Fibroblast of lung (primary cell): Measurements from ENCODE around the gene KIF2A. TPM values are rescaled to one million over a fixed set of nuclear protein-coding genes. Genes with fewer than 3 reads are reported as not detected.

Experiments
- DNase-seq, 2 donors: peaks; one replicate each; pipeline versions ENCODE4 v3.0.0 to v3.0.0-alpha.2; 2010; ENCODE audit warnings: low read depth in 2 of 2
- H2AFZ ChIP-seq: 2 replicates; pipeline ENCODE4 v1.5.1; 2012; ENCODE audit warnings: low read length, control low read depth, inconsistent platforms
- H3K27ac ChIP-seq: 2 replicates; pipeline ENCODE4 v1.5.1; 2011; ENCODE audit warnings: low read length, control low read depth; ENCODE audit not compliant: insufficient read depth
- H3K27me3 ChIP-seq: 2 replicates; pipeline ENCODE4 v1.5.1; 2011; ENCODE audit warnings: mild to moderate bottlenecking, low read length; ENCODE audit not compliant: control insufficient read depth, insufficient read depth
- H3K36me3 ChIP-seq: 2 replicates; pipeline ENCODE4 v1.5.1; 2011; ENCODE audit warnings: low read length; ENCODE audit not compliant: control insufficient read depth, insufficient read depth
- H3K4me1 ChIP-seq: 2 replicates; pipeline ENCODE4 v1.5.1; 2011; ENCODE audit warnings: low read length; ENCODE audit not compliant: control insufficient read depth, insufficient read depth; ENCODE audit errors: extremely low read depth
- H3K4me2 ChIP-seq: 2 replicates; pipeline ENCODE4 v1.5.1; 2011; ENCODE audit warnings: low read length, control low read depth; ENCODE audit not compliant: insufficient read depth; ENCODE audit errors: extremely low read depth
- H3K4me3 ChIP-seq, 4 experiments: fragments of 200-600 bp in 1 of 4; sonication (generic) in 1 of 4; replicated peaks in 1 of 4; 2 replicates each; pipeline ENCODE4 v1.5.1; 2011 to 2016; ENCODE audit warnings: low read length in 4 of 4, low read depth in 3 of 4, mild to moderate bottlenecking in 3 of 4, control low read depth in 2 of 4, inconsistent platforms in 1 of 4, mixed read lengths in 1 of 4; ENCODE audit not compliant: insufficient read depth in 1 of 4; ENCODE audit errors: control extremely low read depth in 1 of 4
- H3K79me2 ChIP-seq: 2 replicates; pipeline ENCODE4 v1.5.1; 2012; ENCODE audit warnings: mild to moderate bottlenecking, low read length, inconsistent platforms; ENCODE audit not compliant: control insufficient read depth, insufficient read depth
- H3K9ac ChIP-seq: 2 replicates; pipeline ENCODE4 v1.5.1; 2011; ENCODE audit warnings: mild to moderate bottlenecking, low read length, control low read depth; ENCODE audit not compliant: insufficient read depth
- H3K9me3 ChIP-seq: 2 replicates; pipeline ENCODE4 v1.5.1; 2012; ENCODE audit warnings: low read depth, low read length; ENCODE audit not compliant: control insufficient read depth, insufficient read depth
- H4K20me1 ChIP-seq: 2 replicates; pipeline ENCODE4 v1.5.1; 2011; ENCODE audit warnings: low read length; ENCODE audit not compliant: control insufficient read depth, insufficient read depth; ENCODE audit errors: extremely low read depth
- EZH2 ChIP-seq: IDR thresholded peaks from 2 replicates; pipeline ENCODE4 v1.5.1; 2012; ENCODE audit warnings: low read length, control low read depth, mild to moderate bottlenecking; ENCODE audit errors: missing control alignments
- polyA plus RNA-seq, 2 donors: library from polyadenylated mRNA; depleted of rRNA in 1 of 2; stranded (reverse) in 1 of 2; unstranded in 1 of 2; fragments of >200 nt; gene quantifications; 2 replicates each; pipeline ENCODE4 v1.2.1, GENCODE V29; 2011 to 2012; ENCODE audit warnings: missing spikeins in 1 of 2
- total RNA-seq: library from RNA; depleted of rRNA; stranded (reverse); fragments of >200 nt; gene quantifications from 2 replicates; pipeline ENCODE4 v1.2.1, GENCODE V29; 2014
- TF ChIP-seq, protein P1 (sequence below), 2 donors: IDR thresholded peaks in 1 of 2; conservative IDR thresholded peaks in 1 of 2; 1 replicate in 1 of 2; 2 replicates in 1 of 2; pipeline ENCODE4 v1.5.1; 2011 to 2012; ENCODE audit warnings: low read length in 2 of 2, control low read depth in 1 of 2, inconsistent platforms in 1 of 2, low read depth in 1 of 2, mild to moderate bottlenecking in 1 of 2

The KIF2A gene
- total and polyA plus RNA-seq, 2 donors (not counting 1 experiment from before 2014, with no cell fraction given) = 43.7 to 59.3 TPM

DNA sequence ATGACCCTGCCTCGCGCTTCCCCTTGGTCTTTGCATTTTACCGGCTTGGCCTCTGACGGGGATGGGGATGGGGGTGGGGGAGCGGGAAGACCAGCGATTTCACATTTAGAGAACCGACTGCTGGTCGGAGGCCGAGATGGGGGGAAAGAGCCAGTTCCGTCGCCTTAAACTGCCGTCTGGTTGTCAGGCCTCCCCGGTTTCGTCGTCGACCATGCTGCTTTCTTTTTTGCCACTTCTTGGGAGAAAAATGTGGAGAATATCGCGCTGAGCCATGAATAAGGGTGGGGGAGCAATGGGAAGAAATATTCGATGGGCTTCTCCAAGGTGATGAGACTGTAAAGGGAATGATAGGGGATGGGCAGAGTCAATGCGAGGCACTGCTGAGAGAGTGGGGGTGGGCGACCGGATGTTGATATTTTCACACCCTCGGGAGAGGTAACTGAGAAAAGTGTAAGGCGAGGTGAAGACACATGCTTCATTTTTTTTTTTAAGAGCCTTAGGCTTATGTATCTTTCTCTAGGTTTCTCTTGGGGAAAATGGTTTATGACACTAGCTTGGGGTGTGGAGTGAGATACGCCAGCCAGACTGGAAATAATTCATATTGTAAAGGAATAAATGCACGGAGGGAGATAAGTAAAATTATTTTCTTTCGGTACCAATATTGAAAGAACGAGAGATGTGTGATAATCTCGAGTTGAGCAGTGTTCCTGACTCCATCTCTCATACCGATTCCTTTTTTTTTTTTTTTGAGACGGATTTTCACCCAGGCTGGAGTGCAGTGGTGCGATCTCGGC, 1.1 kb downstream of the KIF2A start:
- TF ChIP-seq EZH2 = no peak
- TF ChIP-seq, protein P1, sequence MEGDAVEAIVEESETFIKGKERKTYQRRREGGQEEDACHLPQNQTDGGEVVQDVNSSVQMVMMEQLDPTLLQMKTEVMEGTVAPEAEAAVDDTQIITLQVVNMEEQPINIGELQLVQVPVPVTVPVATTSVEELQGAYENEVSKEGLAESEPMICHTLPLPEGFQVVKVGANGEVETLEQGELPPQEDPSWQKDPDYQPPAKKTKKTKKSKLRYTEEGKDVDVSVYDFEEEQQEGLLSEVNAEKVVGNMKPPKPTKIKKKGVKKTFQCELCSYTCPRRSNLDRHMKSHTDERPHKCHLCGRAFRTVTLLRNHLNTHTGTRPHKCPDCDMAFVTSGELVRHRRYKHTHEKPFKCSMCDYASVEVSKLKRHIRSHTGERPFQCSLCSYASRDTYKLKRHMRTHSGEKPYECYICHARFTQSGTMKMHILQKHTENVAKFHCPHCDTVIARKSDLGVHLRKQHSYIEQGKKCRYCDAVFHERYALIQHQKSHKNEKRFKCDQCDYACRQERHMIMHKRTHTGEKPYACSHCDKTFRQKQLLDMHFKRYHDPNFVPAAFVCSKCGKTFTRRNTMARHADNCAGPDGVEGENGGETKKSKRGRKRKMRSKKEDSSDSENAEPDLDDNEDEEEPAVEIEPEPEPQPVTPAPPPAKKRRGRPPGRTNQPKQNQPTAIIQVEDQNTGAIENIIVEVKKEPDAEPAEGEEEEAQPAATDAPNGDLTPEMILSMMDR (conservative IDR thresholded peaks at IDR 0.05 in 1 of 2, IDR thresholded peaks at IDR 0.05 in 1 of 2; ENCODE audit: low read depth in 1 of 2, low read length in 2 of 2) = no peak
- Histone ChIP-seq H3K36me3 (no peaks in the 10 kb centered on the region), H3K79me2 (peaks cover 57% of the 10 kb centered on the region), H3K9me3 (no peaks in the 10 kb centered on the region), H3K4me2 (peak overlapping the region; percentile 55), H3K27me3 (no peaks in the 10 kb centered on the region), H3K4me3 (peak overlapping the region; percentile 70 to 98 (median 88)), H3K4me1 (peaks cover 4% of the 10 kb centered on the region), H4K20me1 (no peaks in the 10 kb centered on the region), H2AFZ (peak overlapping the region; percentile 88), H3K27ac (peak overlapping the region; percentile 88), H3K9ac (peak overlapping the region; percentile 86)
- DNase-seq = peak; percentile 41 to 49

DNA sequence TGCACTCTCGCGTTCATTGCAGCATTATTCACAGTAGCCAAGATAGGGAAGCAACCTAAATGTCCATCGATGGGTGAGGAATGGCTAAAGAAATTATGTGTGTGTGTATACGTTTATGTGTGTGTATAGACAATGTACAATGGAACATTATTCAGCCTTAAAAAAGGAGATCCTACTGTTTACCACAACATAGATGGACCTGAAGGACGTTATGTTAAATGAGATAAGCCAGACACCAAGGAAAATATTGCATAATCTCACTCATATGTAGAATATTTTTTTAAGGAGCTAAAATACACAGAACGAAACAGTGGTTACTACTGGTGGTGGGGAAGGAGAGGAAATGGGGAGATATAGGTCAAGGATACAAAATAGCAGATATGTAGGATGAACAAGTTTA, 2.4 kb downstream of the KIF2A start:
- Histone ChIP-seq H3K9me3 (no peaks in the 10 kb centered on the region), H2AFZ (no peak overlapping the region), H4K20me1 (no peaks in the 10 kb centered on the region), H3K36me3 (no peaks in the 10 kb centered on the region), H3K27ac (no peak overlapping the region), H3K4me3 (no peak overlapping the region), H3K4me1 (peaks cover 4% of the 10 kb centered on the region), H3K4me2 (no peak overlapping the region), H3K27me3 (no peaks in the 10 kb centered on the region), H3K9ac (no peak overlapping the region), H3K79me2 (peaks cover 70% of the 10 kb centered on the region)
- no peak for DNase-seq
- TF ChIP-seq, protein P1 (conservative IDR thresholded peaks at IDR 0.05 in 1 of 2, IDR thresholded peaks at IDR 0.05 in 1 of 2; ENCODE audit: low read depth in 1 of 2, low read length in 2 of 2) = no peak
- no peak for TF ChIP-seq EZH2

DNA sequence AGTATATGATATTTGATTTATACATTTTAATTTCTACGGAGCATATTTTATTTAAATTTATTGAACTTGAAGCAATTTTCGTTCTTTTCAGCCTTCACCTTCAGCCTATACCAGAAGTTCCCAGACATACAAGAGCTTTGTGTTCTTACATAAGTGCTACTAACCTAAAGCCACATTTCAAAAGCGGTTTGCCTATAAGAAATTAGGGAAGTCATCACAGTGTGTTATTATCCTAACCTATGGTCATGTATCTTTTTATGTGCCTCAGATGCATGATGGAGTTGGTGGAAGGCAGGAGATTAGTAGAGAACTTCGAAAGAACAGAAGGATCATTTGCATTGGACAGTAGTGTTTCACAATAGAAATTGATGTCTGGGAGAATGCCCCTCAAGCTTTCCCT, 3.1 kb downstream of the KIF2A start:
- Histone ChIP-seq H3K9me3 (no peaks in the 10 kb centered on the region), H4K20me1 (no peaks in the 10 kb centered on the region), H3K27me3 (no peaks in the 10 kb centered on the region), H3K4me2 (no peak overlapping the region), H2AFZ (no peak overlapping the region), H3K4me1 (peaks cover 4% of the 10 kb centered on the region), H3K4me3 (no peak overlapping the region), H3K27ac (no peak overlapping the region), H3K79me2 (peaks cover 77% of the 10 kb centered on the region), H3K36me3 (no peaks in the 10 kb centered on the region), H3K9ac (no peak overlapping the region)
- DNase-seq = no peak
- TF ChIP-seq, protein P1 (conservative IDR thresholded peaks at IDR 0.05 in 1 of 2, IDR thresholded peaks at IDR 0.05 in 1 of 2; ENCODE audit: low read depth in 1 of 2, low read length in 2 of 2) = no peak
- no peak for TF ChIP-seq EZH2
